Fibroblast of the aortic adventitia (primary cell): ENCODE data around the gene CLOCK. TPM values are rescaled to one million over a fixed set of nuclear protein-coding genes. Genes with fewer than 3 reads are reported as not detected.

Source experiments
- DNase-seq: peaks from one replicate; pipeline ENCODE4 v3.0.0-alpha.2; 2010; ENCODE audit warnings: low read depth
- H3K4me3 ChIP-seq: 2 replicates; pipeline ENCODE4 v1.5.1; 2011; ENCODE audit warnings: low read depth, mild to moderate bottlenecking, control low read depth, low read length, moderate library complexity
- CTCF ChIP-seq: IDR thresholded peaks from 2 replicates; pipeline ENCODE4 v1.5.1; 2011; ENCODE audit warnings: mild to moderate bottlenecking, low read length, control low read depth, inconsistent platforms; ENCODE audit not compliant: insufficient read depth
- small RNA-seq: library from RNA; depleted of rRNA; stranded (forward); fragments of <200 nt; gene quantifications from one replicate; pipeline ENCODE3, GENCODE V24; 2012
- total RNA-seq: library from RNA; depleted of rRNA; stranded (reverse); fragments of >200 nt; gene quantifications from 2 replicates; pipeline ENCODE4 v1.2.3, GENCODE V29; 2012; ENCODE audit warnings: low replicate concordance

The CLOCK gene
- total RNA-seq, 1 donor = 39.0 TPM

DNA sequence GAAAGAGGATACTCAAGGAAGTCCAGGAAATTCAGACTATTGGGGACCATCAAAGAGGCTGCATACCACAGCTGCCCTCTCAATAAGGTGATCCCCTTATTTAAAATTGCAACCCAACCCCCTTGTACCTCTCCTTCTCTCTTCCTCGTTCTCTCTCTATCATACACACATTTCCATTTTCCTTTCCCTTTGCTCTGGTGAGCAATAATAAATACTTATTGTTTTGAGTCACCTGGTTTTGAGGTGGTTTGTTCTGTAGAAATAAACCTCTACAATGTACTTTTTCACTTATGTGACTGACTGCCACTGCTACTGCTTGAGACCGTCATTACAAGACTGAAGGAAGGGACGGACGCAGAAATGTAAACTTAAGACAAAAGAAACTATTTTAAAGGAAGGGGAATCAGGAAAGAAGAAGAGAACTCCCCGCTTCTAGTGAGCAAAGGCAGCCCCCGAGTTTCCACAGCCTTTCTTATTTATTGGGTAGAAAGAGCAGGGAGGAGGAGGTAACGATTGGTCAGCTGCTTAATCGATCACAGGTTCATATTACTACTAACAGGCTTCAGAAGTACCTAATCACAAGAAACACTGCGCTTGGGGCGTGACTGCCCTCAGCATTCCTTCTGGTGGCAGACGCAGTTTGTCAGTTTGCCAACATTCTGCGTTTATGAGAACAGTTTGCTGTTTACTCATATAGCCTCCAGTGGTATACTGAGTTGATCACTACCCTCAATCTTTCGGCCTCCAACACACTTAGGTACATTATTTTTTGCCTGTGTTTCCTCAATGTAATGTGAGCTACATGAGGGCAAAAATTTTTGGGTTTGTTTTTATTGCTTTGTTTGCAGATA lies 167.9 kb downstream of the CLOCK start:
- DNase-seq = no peak

More for the DNA sequence above, 167.9 kb downstream of the CLOCK start:
- no peak for TF ChIP-seq CTCF
- no peak overlapping the region for H3K4me3 ChIP-seq

Small RNA genes within 50 kb of the gene (small RNA-seq; reads per million reads assigned to genes)
- gene RF00019 = not detected

Other genes with a start within 250 kb of the CLOCK start
- gene SRD5A3, start 200.7 kb downstream of the CLOCK start, total RNA-seq = 4.8 and 22.2 TPM in 2 replicates
- 112 and 131 TPM in 2 replicates for gene TMEM165, start 151.0 kb downstream of the CLOCK start, total RNA-seq
- gene PDCL2, start 45.3 kb upstream of the CLOCK start, total RNA-seq = not detected in 2 replicates
- not detected in 2 replicates for gene NMU, start 89.4 kb upstream of the CLOCK start, total RNA-seq